Ecto neural progenitor cell (in vitro differentiated cells): Measurements from ENCODE around the gene NPHS1.
"Not testable (repeated sequence)": the region's sequence is repeated elsewhere in the genome, so short reads cannot be mapped to it uniquely, and the experiment has no call there.

Experiments used
- DNase-seq: peaks from one replicate; pipeline ENCODE4 v3.0.0-alpha.2; 2018; ENCODE audit warnings: low spot score

The NPHS1 gene

DNA sequence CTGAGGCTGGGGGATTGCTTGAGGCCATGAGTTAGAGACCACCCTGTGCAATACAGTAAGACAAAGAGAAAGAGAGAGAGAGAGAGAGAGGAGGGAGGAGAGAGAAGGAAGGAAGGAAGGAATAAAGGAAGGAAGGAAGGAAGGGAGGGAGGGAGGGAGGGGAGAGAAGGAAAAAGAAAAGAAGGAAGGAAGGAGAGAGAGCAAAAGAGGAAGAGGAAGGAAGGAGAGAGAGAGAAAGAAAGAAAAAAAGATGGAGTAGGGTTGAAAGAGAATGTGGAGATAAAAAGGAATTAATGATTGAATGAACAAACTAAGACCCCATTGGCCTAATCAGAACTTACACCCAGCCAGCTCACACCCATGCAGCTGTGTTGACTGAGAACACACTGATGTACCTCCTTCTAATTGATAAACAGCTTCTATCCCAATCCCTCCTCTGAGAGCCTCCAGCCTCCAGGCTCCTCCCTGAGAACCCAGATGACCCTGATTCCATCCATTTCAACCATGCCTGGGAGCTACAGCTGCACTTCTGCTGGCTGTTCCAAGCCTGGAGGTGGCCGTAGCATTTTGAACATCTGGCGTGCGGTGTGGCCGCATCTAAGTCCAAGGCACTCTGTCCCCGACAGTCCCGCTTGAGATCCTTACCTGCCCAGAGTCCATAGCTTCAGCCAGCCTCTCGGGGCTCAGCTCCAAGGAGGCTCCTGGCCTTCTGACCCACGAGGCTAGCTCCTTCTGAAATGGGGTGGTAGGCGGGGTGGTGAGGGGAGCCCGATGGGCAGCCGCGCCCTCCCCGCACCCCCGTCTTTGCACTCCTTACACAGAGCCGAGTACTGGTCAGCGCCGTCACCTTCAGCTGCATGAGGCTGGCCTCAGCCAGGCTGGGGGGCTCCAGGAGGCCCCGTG lies 40.7 kb downstream of the NPHS1 start:
- no peak for DNase-seq

DNA sequence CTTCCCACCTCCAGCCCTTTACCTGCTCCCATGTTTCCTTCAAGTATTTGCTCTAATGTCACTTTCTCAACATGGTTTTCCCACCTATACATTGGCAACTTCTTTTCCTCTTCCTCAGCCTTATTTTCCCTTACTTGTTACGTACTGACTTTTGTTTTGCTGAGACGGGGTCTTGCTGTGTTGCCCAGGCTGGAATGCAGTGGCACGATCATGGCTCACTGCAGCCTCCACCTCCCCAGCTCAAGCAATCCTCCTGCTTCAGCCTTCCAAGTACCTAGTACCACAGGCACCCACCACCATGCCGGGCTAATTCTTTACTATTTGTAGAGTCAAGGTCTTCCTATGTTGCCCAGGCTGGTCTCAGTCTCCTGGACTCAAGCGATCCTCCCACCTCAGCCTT lies 44.7 kb downstream of the NPHS1 start:
- DNase-seq, result no peak

DNA sequence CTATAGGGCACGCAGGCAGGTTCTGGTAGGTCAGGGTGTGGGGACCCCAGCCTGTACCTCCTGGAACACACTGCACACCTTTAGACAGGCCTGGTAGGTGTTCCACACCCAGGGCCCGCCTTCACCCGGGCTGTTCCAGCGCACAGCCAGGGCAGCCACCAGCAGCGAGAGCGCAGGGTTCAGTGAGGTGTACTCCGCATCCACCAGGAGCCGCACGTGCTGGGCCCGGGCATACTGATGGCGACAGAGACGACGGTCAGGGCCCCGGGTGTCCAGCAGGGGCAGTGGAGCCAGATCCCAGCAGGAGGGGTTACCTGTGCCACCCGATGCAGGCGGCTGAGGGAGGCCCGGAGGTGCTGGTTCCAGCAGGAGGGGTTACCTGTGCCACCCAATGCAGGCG lies 45.7 kb downstream of the NPHS1 start:
- DNase-seq, result no peak

DNA sequence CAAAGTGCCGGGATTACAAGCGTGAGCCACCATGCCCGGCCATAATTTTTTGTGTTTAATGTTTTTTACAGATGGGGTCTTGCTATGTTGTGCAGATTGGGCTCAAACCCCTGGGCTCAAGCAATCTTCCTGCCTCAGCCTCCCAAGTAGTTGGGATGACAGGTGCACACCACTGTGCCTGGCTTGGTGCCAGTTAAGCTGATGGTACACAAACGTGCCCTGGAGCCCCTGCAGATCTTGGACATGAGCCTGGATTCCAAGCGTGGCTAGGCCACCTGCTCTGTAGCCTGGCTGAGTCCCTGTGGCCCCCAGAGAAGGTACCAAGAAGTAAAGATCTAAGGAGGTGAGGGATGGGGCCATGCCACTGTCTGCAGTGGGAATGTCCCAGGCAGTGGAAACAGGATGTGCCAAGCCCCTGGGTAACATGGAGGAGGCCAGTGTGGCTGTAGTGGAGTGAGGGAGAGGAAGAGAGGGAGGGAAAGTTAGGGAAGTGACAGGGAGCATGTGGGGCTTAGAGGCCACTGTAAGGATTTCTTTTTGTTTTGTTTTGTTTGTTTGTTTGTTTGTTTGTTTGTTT lies 46.7 kb downstream of the NPHS1 start:
- no peak for DNase-seq

DNA sequence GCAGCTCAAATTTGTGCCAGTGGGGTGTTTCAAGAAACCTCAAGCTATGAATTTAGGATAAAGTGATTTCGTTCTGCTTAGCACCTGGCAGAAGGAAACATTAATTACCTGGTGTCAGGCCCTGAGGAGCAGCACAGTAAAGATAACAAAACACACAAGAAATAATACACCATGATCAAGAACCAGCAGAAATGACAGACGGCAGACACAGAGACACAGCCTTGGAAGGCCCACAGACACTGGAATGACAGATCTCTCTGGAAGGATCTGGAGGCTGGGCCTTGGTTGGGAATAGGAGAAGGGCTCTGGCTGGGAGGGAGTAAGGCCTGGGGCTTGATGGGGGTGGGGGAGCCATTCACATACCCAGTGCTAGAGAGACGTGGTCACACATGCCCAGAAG lies 50.5 kb downstream of the NPHS1 start:
- DNase-seq, result no peak

DNA sequence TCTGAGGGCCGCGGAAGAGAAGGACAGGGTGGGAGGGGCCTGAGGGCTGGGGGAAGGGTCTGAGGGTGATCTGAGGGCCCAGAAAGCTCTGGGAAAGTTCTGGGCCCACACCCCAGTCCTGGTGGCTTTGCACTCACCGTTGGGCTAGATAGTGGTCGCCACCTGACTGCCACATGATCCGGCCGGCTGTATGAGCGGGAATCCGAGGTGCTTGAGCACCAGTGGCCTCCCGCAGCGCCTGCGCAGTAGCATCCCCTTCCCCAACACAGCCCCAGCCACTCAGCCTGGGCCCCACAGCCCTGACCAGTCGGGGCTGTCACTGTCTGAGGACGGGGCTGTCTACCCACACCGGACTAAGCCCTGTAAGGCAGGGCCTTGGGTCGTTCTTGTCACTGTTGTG lies 54.6 kb downstream of the NPHS1 start:
- no peak for DNase-seq

DNA sequence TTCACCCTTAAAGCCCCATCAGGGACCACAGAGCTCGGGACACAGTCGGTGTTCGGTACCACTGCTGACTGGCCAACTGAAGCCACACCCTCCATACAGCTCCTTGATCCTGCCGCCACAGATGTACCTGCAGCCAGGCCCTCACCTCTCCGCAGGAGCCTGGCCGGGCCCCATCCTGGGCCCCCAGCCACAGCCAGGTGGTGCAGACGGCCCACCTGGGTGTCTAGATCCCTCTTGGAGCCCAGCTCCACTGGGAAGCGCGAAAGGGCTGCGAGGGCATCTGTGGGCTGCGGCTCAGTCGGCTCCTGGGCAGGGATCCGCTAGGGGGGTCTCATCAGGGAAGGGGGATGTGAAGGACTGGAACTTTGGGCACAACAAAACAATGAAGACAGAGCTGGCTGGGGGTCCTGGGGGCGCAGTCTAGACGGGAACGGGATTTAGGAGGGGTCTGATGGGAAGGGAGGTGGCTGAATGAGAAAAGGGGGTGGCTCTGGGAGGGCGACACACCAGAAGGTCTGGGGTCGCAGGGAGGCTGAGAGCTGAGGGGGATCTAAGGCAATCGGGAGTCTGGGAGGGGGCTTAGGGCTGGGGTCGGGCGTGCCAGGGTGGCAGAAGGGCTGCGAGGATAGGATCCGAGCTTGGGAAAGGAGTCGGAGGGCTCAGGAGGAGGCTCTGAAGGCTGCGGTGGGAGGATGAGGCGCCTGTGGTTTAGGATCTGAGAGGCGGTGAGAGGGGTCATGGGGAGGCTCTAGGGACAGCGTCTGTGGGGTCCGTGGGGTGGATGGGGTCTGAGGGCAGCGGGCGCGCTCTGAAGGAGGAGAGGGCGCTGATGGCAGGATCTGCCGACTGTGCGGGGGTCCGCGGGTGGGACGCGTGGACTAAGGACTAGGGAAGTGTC lies 55.4 kb downstream of the NPHS1 start:
- DNase-seq, result no peak

DNA sequence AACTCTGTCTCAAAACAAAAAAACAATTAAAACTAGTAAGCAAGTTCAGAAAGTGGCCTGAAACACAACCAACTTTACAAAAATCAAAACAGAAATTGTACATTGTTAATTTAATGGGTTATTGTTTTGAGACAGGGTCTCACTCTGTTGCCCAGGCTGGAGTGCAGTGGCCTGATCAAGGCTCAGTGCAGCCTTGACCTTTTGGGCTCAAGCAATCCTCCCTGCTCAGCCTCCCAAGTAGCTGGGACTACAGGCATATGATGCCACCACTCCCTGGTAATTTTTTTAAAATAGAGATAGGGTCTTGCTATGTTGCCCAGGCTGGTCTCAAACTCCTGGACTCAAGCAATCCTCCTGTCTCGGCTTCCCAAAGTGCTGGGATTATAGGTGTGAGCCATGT lies 56.7 kb downstream of the NPHS1 start:
- not testable (repeated sequence) for DNase-seq

DNA sequence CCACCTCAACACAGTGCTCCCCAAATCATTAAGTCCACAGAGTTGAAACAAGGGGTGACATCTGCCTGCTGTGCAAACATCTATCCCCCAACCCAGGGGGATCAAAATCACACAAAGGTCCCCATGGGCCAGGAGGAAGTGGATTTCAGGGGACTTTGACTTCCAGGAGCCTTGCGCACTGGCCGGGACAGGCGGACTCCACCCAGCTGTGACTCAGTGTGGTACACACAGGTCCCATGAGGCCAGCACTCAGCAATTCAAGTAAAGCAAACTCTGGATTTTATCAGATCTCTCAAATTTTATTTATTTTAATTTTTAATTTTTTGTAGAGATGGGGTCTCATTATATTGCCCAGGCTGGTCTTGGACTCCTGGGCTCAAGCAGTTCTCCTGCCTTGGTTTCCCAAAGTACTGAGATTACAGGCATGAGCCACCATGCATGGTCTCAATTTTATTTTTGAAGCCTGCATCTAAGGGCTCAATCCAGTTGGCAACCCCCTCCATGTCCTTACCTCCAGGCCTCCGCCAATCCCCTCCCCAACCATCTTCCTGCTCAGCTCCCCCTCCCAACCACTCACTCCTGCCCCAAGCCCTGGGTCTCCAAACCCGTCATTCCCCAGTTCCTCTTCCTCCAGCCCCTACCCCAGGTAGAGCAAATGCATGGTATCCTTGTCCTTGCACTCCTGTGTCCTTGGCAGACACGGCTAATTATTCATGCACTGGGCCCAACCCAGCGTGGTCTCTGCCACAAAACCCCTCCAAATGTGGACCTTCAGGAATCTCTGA lies 58.7 kb downstream of the NPHS1 start:
- no peak for DNase-seq

DNA sequence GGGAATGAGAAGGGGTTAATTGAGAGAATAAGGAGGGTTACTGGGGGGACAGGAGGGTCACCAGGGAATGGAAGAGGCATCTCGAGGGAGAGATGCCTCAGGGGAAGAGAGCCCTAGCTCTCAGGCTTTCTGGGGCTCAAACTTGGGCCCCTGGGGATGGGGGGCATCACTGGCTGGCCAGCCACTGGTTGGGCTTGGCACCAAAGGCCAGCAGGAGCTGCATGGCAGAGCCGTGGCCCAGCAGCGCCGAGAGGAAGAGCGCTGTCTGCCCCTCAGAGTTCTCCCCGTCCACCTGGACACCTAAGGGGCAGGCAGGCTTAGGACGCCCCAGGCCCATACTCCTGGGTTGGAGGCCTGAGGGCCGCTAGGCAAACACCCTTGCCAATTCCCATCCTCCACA lies 59.4 kb downstream of the NPHS1 start:
- DNase-seq, result no peak

DNA sequence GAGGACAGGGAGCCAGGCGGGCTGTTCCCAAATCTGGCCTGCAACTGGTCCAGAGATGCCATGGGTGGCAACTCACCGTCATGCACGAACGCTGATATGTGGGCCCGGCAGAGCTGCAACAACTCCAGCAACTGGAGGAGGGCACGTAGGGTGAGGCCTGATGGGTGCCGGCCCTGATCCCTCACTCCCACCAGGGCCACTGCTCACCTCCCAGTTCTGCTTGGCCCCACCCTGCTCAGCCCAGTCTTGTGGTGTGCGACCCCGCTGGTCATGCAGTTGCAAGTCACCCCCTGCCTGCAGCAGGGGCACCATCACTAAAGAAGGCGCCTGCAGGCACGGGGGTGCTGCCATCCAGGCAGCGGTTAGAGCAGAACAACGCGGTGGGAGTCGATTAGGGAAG lies 60.0 kb downstream of the NPHS1 start:
- no peak for DNase-seq

DNA sequence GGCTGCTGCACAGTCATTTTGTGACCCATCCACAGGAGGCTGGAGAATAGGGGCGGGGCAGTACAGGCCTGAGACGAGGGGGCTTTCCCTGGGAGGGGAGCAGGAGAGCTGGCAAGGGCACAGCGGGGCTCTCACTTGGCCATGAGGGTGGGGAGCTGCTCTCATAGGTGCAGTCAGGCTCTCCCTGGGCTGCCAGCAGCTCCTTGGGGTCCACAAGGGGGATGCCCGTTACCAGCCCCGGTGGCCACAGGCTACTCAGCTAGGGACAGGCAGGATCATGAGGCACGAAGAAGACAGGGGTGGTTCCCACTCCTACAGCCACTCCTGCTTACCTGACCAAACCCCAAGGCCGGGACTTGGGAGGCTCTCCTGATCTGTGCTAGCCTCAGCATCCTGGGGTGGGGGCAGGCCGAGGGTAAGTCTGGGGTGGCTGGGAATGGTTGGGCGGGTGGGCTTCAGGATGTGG lies 60.5 kb downstream of the NPHS1 start:
- no peak for DNase-seq

DNA sequence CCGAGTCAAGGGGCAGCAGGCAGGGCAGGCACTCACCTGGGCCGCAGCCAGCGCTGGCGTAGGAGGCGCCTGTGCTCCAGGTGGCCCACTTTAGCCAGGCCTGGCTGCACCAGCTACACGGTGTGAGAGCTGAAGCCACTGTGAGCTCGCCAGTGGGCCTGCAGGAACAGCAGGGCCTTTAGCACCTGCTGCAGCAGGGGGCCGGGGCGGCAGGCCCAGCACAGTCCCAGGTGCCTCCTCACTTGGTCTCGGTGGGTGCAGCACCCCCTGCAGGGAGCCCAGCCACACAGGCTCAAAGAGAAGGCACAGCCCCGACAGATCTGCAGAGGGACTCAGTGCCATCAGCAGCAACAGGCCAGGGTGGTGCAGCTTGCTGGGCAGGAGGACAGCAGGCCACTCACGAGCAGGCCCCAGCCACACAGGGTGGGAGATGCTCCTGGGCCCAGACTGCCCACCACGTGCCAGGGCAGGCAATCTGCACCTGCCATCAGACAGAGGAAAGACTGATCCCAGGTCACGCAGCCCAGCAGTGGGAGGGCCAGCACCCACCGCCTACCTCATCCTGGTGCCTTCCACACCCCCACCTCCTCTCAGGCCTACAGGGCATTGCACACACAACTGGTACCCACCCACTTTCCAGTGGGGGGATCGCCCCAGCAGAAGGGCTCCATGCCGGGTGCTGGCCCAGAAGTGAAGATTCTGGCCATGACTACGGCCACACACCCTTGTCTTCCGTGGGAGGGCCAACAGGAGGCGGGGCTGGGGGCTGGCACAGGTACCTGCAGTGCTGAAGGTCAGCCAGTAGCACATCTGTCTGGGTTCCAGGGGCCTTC lies 61.1 kb downstream of the NPHS1 start:
- DNase-seq, result no peak

DNA sequence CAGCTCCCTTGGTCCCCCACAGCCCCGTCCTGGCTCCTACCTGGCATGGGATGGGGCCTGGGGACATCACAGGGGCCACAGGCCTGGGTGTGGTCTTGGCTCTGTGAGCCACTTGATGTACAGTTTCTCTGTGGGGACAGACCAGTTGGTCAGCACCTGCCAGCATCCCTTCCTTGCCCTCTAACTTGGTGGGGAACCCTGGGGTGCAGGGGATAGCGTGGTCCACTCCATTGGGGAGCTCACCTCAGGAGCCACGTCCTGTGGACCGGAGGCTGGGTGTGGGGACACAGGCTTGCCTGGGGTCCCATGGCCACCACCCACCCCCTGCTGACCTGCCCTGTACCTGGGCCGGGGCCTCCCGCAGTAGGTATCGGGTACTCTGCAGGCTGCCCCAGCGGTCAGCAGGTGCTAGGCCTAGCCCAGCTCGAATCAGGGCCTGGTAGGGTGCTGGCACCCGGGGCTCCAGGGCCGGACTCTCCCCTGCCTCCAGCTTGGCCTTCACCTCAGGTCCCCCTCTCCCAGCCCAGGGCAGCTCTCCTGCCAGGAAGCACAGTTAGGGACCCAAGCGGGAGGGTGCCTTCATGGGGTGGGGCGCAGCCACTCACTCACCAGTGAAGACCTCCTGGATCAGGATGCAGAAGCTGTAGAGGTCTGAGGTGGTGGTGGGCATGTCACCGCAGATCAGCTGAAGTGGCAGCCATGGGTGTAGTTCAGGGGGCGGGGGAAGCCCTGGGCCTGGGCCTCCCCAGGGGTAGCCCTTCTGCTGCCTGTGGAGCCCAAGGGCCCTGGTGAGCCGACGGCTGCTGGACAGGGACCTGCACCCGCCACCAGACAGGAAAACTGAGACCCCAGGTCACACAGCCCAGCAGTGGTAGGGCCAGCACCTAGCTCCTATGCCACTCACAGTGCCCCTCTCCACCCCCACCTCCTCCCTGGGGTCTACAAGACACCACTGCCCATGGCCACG lies 62.0 kb downstream of the NPHS1 start:
- no peak for DNase-seq

DNA sequence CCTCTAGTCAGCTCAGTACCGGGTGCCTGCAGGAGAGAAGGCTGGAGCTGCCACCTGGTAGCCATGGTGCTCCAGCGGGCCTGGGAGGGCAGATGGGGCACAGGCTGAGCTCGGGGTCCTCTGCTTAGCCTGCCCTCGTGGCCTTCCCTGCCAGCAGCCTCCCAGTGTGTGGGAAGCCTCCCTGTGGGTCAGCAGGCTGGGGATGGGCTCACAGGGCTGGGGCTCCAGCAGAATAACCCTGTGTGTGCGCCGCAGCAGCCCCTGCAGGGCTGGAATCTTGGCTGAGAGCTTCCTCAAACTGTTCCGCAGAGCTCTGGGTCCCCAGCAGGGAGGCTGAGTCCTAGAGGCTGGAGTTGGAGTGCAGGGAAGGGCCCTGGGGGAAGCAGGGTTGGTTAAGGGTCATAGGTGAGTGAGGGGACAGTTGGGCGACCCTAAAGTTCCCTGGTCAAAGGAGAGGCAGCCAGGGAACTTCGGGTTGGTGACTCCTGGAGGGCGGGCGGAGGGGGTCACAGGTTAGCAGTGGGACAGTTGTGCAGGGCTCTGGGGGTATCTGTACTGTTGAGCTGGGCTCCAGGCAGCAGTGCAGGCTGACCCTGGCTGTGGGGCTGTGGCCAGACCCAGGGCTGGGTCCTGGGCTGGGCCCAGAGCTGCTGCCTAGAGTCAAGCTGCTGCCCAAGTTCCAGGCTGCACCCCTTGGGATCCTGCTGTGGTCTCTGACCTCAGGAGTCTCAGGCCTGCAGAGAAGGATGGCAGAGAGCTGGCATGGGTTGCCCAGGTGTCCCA lies 62.9 kb downstream of the NPHS1 start:
- DNase-seq, result no peak

DNA sequence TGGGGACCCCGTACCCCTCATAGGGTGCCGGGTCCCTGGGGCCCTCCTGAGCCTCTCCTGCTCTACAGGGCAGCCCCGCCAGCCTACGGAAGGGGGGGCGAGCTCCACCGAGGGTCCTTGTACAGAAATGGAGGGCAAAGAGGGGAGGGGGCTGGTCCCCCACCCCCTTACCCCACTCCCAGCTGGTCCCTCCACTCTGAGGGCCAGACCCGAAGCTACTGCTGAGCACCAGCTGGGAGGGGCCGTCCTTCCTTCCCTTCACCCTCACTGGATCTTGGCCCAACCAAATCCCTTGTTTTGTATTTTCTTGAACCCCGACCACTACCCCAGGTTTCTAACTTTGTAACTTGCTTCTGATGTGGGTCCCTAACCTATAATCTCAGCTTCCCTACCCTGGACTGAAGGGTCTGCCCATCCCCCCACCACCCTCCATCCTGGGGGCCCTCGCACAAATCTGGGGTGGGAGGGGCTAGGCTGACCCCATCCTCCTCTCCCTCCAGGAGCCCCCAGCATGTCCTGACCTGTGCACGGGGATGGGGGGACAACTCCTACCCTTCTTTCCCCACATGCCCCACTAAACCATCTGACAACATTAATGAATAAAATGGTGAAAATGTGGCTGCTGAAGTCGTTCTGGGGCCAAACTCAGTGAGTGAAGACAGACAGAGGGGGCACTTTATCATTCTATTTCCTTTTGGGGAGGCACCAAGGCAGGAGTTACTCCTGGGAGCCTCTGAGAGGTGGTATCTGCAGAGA lies 63.9 kb downstream of the NPHS1 start:
- DNase-seq, result no peak

DNA sequence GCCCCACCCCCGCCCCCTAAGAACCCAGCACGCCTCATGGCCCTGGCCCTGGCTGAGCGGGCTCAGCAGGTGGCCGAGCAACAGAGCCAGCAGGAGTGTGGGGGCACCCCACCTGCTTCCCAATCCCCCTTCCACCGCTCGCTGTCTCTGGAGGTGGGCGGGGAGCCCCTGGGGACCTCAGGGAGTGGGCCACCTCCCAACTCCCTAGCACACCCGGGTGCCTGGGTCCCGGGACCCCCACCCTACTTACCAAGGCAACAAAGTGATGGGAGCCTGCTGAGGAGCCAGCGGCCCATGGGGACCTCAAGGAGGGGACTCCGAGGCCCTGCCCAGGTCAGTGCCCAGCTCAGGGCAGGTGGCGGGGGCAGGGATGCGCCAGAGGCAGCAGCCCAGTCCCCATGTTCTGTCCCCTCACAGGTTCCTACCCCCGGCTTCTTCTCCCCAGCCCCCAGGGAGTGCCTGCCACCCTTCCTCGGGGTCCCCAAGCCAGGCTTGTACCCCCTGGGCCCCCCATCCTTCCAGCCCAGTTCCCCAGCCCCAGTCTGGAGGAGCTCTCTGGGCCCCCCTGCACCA lies 65.0 kb downstream of the NPHS1 start:
- no peak for DNase-seq
